Astrocyte (in vitro differentiated cells and primary cell): ENCODE results near the gene HYDIN. TPM values are rescaled to one million over a fixed set of nuclear protein-coding genes. Genes with fewer than 3 reads are reported as not detected.

ENCODE experiments used
- DNase-seq: peaks from one replicate; pipeline ENCODE4 v3.0.0-alpha.2; 2010; ENCODE audit warnings: low read depth
- FAIRE-seq: peaks from 2 replicates; lab custom pipeline; 2011; peaks lifted over from hg19 to GRCh38; lab: Jason Lieb, UNC
- H2AFZ ChIP-seq: 2 replicates; pipeline ENCODE4 v1.6.0; 2012; ENCODE audit warnings: low read depth, low read length, inconsistent platforms
- H3K27ac ChIP-seq: 2 replicates; pipeline ENCODE4 v1.5.1; 2011; ENCODE audit warnings: low read depth, low read length, inconsistent platforms
- H3K27me3 ChIP-seq: 2 replicates; pipeline ENCODE4 v1.6.0; 2011; ENCODE audit warnings: low read length, inconsistent platforms; ENCODE audit not compliant: insufficient read depth
- H3K36me3 ChIP-seq: 2 replicates; pipeline ENCODE4 v1.5.1; 2011; ENCODE audit warnings: low read length, inconsistent platforms; ENCODE audit not compliant: insufficient read depth
- H3K4me1 ChIP-seq: 2 replicates; pipeline ENCODE4 v1.5.1; 2011; ENCODE audit warnings: low read length, inconsistent platforms; ENCODE audit not compliant: insufficient read depth
- H3K4me2 ChIP-seq: 2 replicates; pipeline ENCODE4 v1.6.0; 2012; ENCODE audit warnings: low read length, inconsistent platforms
- H3K4me3 ChIP-seq: 2 replicates; pipeline ENCODE4 v1.5.1; 2011; ENCODE audit warnings: low read depth, mild to moderate bottlenecking, low read length, inconsistent platforms; ENCODE audit not compliant: insufficient read depth
- H3K79me2 ChIP-seq: 2 replicates; pipeline ENCODE4 v1.6.0; 2012; ENCODE audit warnings: mild to moderate bottlenecking, low read length, inconsistent platforms; ENCODE audit not compliant: insufficient read depth
- H3K9ac ChIP-seq: 2 replicates; pipeline ENCODE4 v1.6.0; 2012; ENCODE audit warnings: mild to moderate bottlenecking, low read length, inconsistent platforms
- H3K9me3 ChIP-seq: 2 replicates; pipeline ENCODE4 v1.5.1; 2012; ENCODE audit warnings: low read depth, mild to moderate bottlenecking, low read length, inconsistent platforms; ENCODE audit not compliant: insufficient read depth
- H4K20me1 ChIP-seq: 2 replicates; pipeline ENCODE4 v1.6.0; 2012; ENCODE audit warnings: low read length, inconsistent platforms; ENCODE audit not compliant: insufficient read depth
- H3K27ac Mint-ChIP-seq: one replicate; pipeline ENCODE4 v1.8.0; 2021; ENCODE audit warnings: mild to moderate bottlenecking, mixed read lengths; ENCODE audit not compliant: unreplicated experiment
- H3K27me3 Mint-ChIP-seq: one replicate; pipeline ENCODE4 v1.8.0; 2021; ENCODE audit warnings: low read depth, mixed read lengths; ENCODE audit not compliant: unreplicated experiment
- H3K36me3 Mint-ChIP-seq: one replicate; pipeline ENCODE4 v1.8.0; 2021; ENCODE audit warnings: low read depth, mixed read lengths; ENCODE audit not compliant: unreplicated experiment
- H3K4me1 Mint-ChIP-seq: one replicate; pipeline ENCODE4 v1.8.0; 2021; ENCODE audit warnings: low read depth, mixed read lengths; ENCODE audit not compliant: unreplicated experiment
- H3K4me3 Mint-ChIP-seq: one replicate; pipeline ENCODE4 v1.8.0; 2021; ENCODE audit warnings: mild to moderate bottlenecking, moderate library complexity, mixed read lengths; ENCODE audit not compliant: unreplicated experiment
- H3K9me3 Mint-ChIP-seq: one replicate; pipeline ENCODE4 v1.8.0; 2021; ENCODE audit warnings: mild to moderate bottlenecking, mixed read lengths; ENCODE audit not compliant: unreplicated experiment
- EZH2 ChIP-seq: IDR thresholded peaks from 2 replicates; pipeline ENCODE4 v1.6.1; 2012; ENCODE audit warnings: mild to moderate bottlenecking, low read length, inconsistent platforms; ENCODE audit not compliant: insufficient read depth
- total RNA-seq: library from RNA; stranded (reverse); gene quantifications from 2 replicates; pipeline ENCODE4 v1.2.1, GENCODE V29; 2021
- TF ChIP-seq, protein P1 (sequence below): IDR thresholded peaks from 2 replicates; pipeline ENCODE4 v1.5.1; 2011; ENCODE audit warnings: low read depth, mild to moderate bottlenecking, inconsistent platforms, low read length, moderate library complexity; ENCODE audit not compliant: insufficient read depth

The HYDIN gene
- total RNA-seq, 1 donor from 2014 or later: 1.4 TPM

DNA sequence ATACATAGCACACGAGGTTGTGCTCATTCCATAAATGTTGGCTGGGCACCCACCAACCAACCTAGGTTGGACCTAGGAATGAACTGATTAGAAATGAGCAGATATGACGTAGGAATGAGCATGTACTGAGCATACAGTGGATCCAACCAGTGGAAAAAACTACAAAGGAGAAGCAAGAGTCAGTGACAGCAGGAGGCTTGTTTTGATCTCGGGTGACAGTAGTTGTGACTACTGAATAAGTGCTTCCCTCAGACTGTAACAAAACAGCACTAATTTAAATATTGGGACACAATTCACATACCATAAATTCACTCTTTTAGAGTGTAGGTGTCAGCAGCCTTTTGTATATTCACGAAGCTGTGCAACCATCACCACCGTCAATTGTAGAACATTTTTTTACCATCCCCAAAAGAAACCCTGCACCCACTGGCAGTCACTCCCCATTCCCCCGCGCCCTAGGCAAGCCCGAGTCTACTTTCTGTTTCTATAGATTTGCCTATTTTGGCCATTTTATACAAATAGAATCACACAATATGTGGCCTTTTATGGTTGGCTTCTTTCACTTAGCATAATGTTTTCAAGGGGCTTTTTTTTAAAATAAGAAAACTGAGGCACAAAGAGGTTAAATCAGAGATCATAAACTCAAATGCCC, 436.5 kb downstream of the HYDIN start:
- no peak overlapping the region for H3K9ac ChIP-seq
- Mint-ChIP-seq H3K27ac (no peak overlapping the region), H3K4me3 (no peak overlapping the region), H3K36me3 (peaks cover 3% of the 10 kb centered on the region), H3K9me3 (peaks cover 1% of the 10 kb centered on the region), H3K27me3 (no peaks in the 10 kb centered on the region), H3K4me1 (peaks cover 17% of the 10 kb centered on the region)
- no peak overlapping the region for H3K4me2 ChIP-seq
- H3K36me3 ChIP-seq: no peaks in the 10 kb centered on the region
- H3K79me2 ChIP-seq: peaks cover 92% of the 10 kb centered on the region
- no peak overlapping the region for H2AFZ ChIP-seq
- no peaks in the 10 kb centered on the region for H3K4me1 ChIP-seq
- no peak overlapping the region for H3K27ac ChIP-seq
- peaks cover 77% of the 10 kb centered on the region for H4K20me1 ChIP-seq
- H3K4me3 ChIP-seq: no peak overlapping the region
- DNase-seq (no peak), FAIRE-seq (no peak)
- TF ChIP-seq, protein P1, sequence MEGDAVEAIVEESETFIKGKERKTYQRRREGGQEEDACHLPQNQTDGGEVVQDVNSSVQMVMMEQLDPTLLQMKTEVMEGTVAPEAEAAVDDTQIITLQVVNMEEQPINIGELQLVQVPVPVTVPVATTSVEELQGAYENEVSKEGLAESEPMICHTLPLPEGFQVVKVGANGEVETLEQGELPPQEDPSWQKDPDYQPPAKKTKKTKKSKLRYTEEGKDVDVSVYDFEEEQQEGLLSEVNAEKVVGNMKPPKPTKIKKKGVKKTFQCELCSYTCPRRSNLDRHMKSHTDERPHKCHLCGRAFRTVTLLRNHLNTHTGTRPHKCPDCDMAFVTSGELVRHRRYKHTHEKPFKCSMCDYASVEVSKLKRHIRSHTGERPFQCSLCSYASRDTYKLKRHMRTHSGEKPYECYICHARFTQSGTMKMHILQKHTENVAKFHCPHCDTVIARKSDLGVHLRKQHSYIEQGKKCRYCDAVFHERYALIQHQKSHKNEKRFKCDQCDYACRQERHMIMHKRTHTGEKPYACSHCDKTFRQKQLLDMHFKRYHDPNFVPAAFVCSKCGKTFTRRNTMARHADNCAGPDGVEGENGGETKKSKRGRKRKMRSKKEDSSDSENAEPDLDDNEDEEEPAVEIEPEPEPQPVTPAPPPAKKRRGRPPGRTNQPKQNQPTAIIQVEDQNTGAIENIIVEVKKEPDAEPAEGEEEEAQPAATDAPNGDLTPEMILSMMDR: no peak
- TF ChIP-seq EZH2: no peak
- H3K27me3 ChIP-seq: no peaks in the 10 kb centered on the region
- H3K9me3 ChIP-seq: no peaks in the 10 kb centered on the region

DNA sequence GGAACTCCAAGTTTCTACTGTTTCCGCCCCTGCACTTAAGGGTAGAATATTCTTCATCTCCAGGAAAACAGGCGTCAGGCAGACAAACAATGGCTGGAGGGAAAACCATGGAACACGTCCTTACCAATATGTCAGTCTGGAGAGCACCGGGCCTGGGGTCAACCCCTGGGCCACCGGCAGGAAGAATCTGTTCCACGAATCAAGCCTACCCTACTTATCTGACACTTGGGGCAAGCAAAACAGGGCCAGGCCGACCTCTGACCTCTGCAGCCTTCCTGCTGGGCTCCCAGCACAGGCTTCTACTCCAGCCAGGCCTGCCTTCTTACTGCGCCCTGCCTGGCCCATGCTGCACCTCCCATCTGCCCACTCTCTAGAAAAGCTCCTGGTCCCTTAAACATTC, 439.7 kb downstream of the HYDIN start:
- FAIRE-seq (no peak), DNase-seq (no peak)
- H3K9ac ChIP-seq: no peak overlapping the region
- H3K27ac Mint-ChIP-seq: no peak overlapping the region
- no peaks in the 10 kb centered on the region for H3K4me1 ChIP-seq
- TF ChIP-seq, protein P1: no peak
- no peak for TF ChIP-seq EZH2
- peaks cover 89% of the 10 kb centered on the region for H4K20me1 ChIP-seq
- no peak overlapping the region for H3K4me2 ChIP-seq
- H3K36me3 ChIP-seq: no peaks in the 10 kb centered on the region
- H3K79me2 ChIP-seq: peaks cover 73% of the 10 kb centered on the region
- no peak overlapping the region for H3K4me3 ChIP-seq
- no peaks in the 10 kb centered on the region for H3K27me3 ChIP-seq
- no peak overlapping the region for H3K4me3 Mint-ChIP-seq
- H3K4me1 Mint-ChIP-seq: peaks cover 16% of the 10 kb centered on the region
- H3K9me3 ChIP-seq: no peaks in the 10 kb centered on the region
- H3K36me3 Mint-ChIP-seq: peaks cover 6% of the 10 kb centered on the region
- H3K9me3 Mint-ChIP-seq: peaks cover 1% of the 10 kb centered on the region
- no peak overlapping the region for H3K27ac ChIP-seq
- no peaks in the 10 kb centered on the region for H3K27me3 Mint-ChIP-seq
- H2AFZ ChIP-seq: no peak overlapping the region
